Astrocyte (in vitro differentiated cells and primary cell): Measurements from ENCODE around the gene SNX27. TPM values are rescaled to one million over a fixed set of nuclear protein-coding genes. Genes with fewer than 3 reads are reported as not detected.

Experiments used
- DNase-seq: peaks from one replicate; pipeline ENCODE4 v3.0.0-alpha.2; 2010; ENCODE audit warnings: low read depth
- FAIRE-seq: peaks from 2 replicates; lab custom pipeline; 2011; peaks lifted over from hg19 to GRCh38; lab: Jason Lieb, UNC
- H2AFZ ChIP-seq: 2 replicates; pipeline ENCODE4 v1.6.0; 2012; ENCODE audit warnings: low read depth, low read length, inconsistent platforms
- H3K27ac ChIP-seq: 2 replicates; pipeline ENCODE4 v1.5.1; 2011; ENCODE audit warnings: low read depth, low read length, inconsistent platforms
- H3K27me3 ChIP-seq: 2 replicates; pipeline ENCODE4 v1.6.0; 2011; ENCODE audit warnings: low read length, inconsistent platforms; ENCODE audit not compliant: insufficient read depth
- H3K36me3 ChIP-seq: 2 replicates; pipeline ENCODE4 v1.5.1; 2011; ENCODE audit warnings: low read length, inconsistent platforms; ENCODE audit not compliant: insufficient read depth
- H3K4me1 ChIP-seq: 2 replicates; pipeline ENCODE4 v1.5.1; 2011; ENCODE audit warnings: low read length, inconsistent platforms; ENCODE audit not compliant: insufficient read depth
- H3K4me2 ChIP-seq: 2 replicates; pipeline ENCODE4 v1.6.0; 2012; ENCODE audit warnings: low read length, inconsistent platforms
- H3K4me3 ChIP-seq: 2 replicates; pipeline ENCODE4 v1.5.1; 2011; ENCODE audit warnings: low read depth, mild to moderate bottlenecking, low read length, inconsistent platforms; ENCODE audit not compliant: insufficient read depth
- H3K79me2 ChIP-seq: 2 replicates; pipeline ENCODE4 v1.6.0; 2012; ENCODE audit warnings: mild to moderate bottlenecking, low read length, inconsistent platforms; ENCODE audit not compliant: insufficient read depth
- H3K9ac ChIP-seq: 2 replicates; pipeline ENCODE4 v1.6.0; 2012; ENCODE audit warnings: mild to moderate bottlenecking, low read length, inconsistent platforms
- H3K9me3 ChIP-seq: 2 replicates; pipeline ENCODE4 v1.5.1; 2012; ENCODE audit warnings: low read depth, mild to moderate bottlenecking, low read length, inconsistent platforms; ENCODE audit not compliant: insufficient read depth
- H4K20me1 ChIP-seq: 2 replicates; pipeline ENCODE4 v1.6.0; 2012; ENCODE audit warnings: low read length, inconsistent platforms; ENCODE audit not compliant: insufficient read depth
- H3K27ac Mint-ChIP-seq: one replicate; pipeline ENCODE4 v1.8.0; 2021; ENCODE audit warnings: mild to moderate bottlenecking, mixed read lengths; ENCODE audit not compliant: unreplicated experiment
- H3K27me3 Mint-ChIP-seq: one replicate; pipeline ENCODE4 v1.8.0; 2021; ENCODE audit warnings: low read depth, mixed read lengths; ENCODE audit not compliant: unreplicated experiment
- H3K36me3 Mint-ChIP-seq: one replicate; pipeline ENCODE4 v1.8.0; 2021; ENCODE audit warnings: low read depth, mixed read lengths; ENCODE audit not compliant: unreplicated experiment
- H3K4me1 Mint-ChIP-seq: one replicate; pipeline ENCODE4 v1.8.0; 2021; ENCODE audit warnings: low read depth, mixed read lengths; ENCODE audit not compliant: unreplicated experiment
- H3K4me3 Mint-ChIP-seq: one replicate; pipeline ENCODE4 v1.8.0; 2021; ENCODE audit warnings: mild to moderate bottlenecking, moderate library complexity, mixed read lengths; ENCODE audit not compliant: unreplicated experiment
- H3K9me3 Mint-ChIP-seq: one replicate; pipeline ENCODE4 v1.8.0; 2021; ENCODE audit warnings: mild to moderate bottlenecking, mixed read lengths; ENCODE audit not compliant: unreplicated experiment
- CTCF ChIP-seq: IDR thresholded peaks from 2 replicates; pipeline ENCODE4 v1.5.1; 2011; ENCODE audit warnings: low read depth, mild to moderate bottlenecking, inconsistent platforms, low read length, moderate library complexity; ENCODE audit not compliant: insufficient read depth
- EZH2 ChIP-seq: IDR thresholded peaks from 2 replicates; pipeline ENCODE4 v1.6.1; 2012; ENCODE audit warnings: mild to moderate bottlenecking, low read length, inconsistent platforms; ENCODE audit not compliant: insufficient read depth
- total RNA-seq: library from RNA; stranded (reverse); gene quantifications from 2 replicates; pipeline ENCODE4 v1.2.1, GENCODE V29; 2021

The SNX27 gene
- total RNA-seq, 1 donor from 2014 or later: 53.1 TPM

- H4K20me1 ChIP-seq: peaks cover 7% of the 10 kb centered on the region
- no peak overlapping the region for H2AFZ ChIP-seq
- H3K9me3 ChIP-seq: no peaks in the 10 kb centered on the region
- no peak overlapping the region for H3K27ac ChIP-seq
- no peaks in the 10 kb centered on the region for H3K4me1 ChIP-seq
- Mint-ChIP-seq H3K4me1 (peaks cover 9% of the 10 kb centered on the region), H3K36me3 (peaks cover 15% of the 10 kb centered on the region), H3K27me3 (no peaks in the 10 kb centered on the region), H3K9me3 (no peaks in the 10 kb centered on the region), H3K4me3 (no peak overlapping the region), H3K27ac (peak overlapping the region; percentile 53)
- TF ChIP-seq CTCF (no peak), EZH2 (no peak)
- H3K27me3 ChIP-seq: no peaks in the 10 kb centered on the region
- peaks cover 3% of the 10 kb centered on the region for H3K36me3 ChIP-seq
- DNase-seq: peak; percentile 42
- no peak for FAIRE-seq
- no peak overlapping the region for H3K4me2 ChIP-seq
- no peak overlapping the region for H3K9ac ChIP-seq
- H3K4me3 ChIP-seq: no peak overlapping the region
- H3K79me2 ChIP-seq: peaks cover 6% of the 10 kb centered on the region
These were observed 41.5 kb downstream of the SNX27 start for GRCh38 chr1:151653397-151653796.

- Mint-ChIP-seq H3K4me1 (peaks cover 9% of the 10 kb centered on the region), H3K36me3 (peaks cover 12% of the 10 kb centered on the region)
- FAIRE-seq: no peak
These were observed 43.5 kb downstream of the SNX27 start for GRCh38 chr1:151655371-151655770.

More at GRCh38 chr1:151655371-151655770, 43.5 kb downstream of the SNX27 start:
- Mint-ChIP-seq H3K27ac (no peak overlapping the region), H3K27me3 (no peaks in the 10 kb centered on the region), H3K9me3 (no peaks in the 10 kb centered on the region), H3K4me3 (no peak overlapping the region)
- H3K79me2 ChIP-seq: peaks cover 6% of the 10 kb centered on the region
- H3K36me3 ChIP-seq: peaks cover 4% of the 10 kb centered on the region
- TF ChIP-seq CTCF (no peak), EZH2 (no peak)
- H3K4me2 ChIP-seq: no peak overlapping the region
- H3K4me3 ChIP-seq: no peak overlapping the region
- H3K9me3 ChIP-seq: no peaks in the 10 kb centered on the region
- H3K27me3 ChIP-seq: no peaks in the 10 kb centered on the region
- no peak overlapping the region for H2AFZ ChIP-seq
- H3K9ac ChIP-seq: no peak overlapping the region
- no peak for DNase-seq
- H3K4me1 ChIP-seq: no peaks in the 10 kb centered on the region
- H4K20me1 ChIP-seq: peaks cover 7% of the 10 kb centered on the region
- H3K27ac ChIP-seq: no peak overlapping the region
